Left colon (tissue), 2 donors: ENCODE measurements around the gene FIGNL2. TPM values are rescaled to one million over a fixed set of nuclear protein-coding genes. Genes with fewer than 3 reads are reported as not detected.
A peak's percentile ranks its signal among the peaks of the same experiment; 100 is the strongest.
"Not testable (repeated sequence)": the region's sequence is repeated elsewhere in the genome, so short reads cannot be mapped to it uniquely, and the experiment has no call there.

ENCODE experiments used
- ATAC-seq: fragments of 200-7000 bp; cut with Tn5 transposase; one replicate; pipeline ENCODE4 v1.9.1; 2020; ENCODE audit warnings: mild to moderate bottlenecking, moderate library complexity
- DNase-seq, 2 donors: peaks; one replicate each; pipeline ENCODE4 v3.0.0-alpha.2; 2020
- intact Hi-C, 2 donors: fragments of 100-400 bp; cut with DNase I in 1 of 2; cut with micrococcal nuclease in 1 of 2; formaldehyde crosslinking; loops; one replicate each; pipeline versions ENCODE4 v1.11.2 to v1.14.0; 2022; cut with DNase I, micrococcal nuclease
- total RNA-seq, 2 donors: library from RNA; stranded (reverse); fragmentation: NEBNext Ultra II Directional; extraction: Animal tissue kit (Norgen Biotek cat#: 25700); gene quantifications; one replicate each; pipeline ENCODE4 v1.2.1, GENCODE V29; 2021
- donor health status: DM: no; HTN: no; CAD: no.
- donor health status: DM: yes; HTN: yes; CAD: no.

FIGNL2 gene
- total RNA-seq, 2 donors from 2014 or later = 0.24 to 0.36 TPM

GRCh38 chr12:51809193-51809592, 39.3 kb downstream of the FIGNL2 start:
- no peak for DNase-seq
- ATAC-seq = no peak
- intact Hi-C loops = no loop called here

GRCh38 chr12:51806896-51807295, 41.6 kb downstream of the FIGNL2 start:
- intact Hi-C loops = no loop called here
- DNase-seq (no peak), ATAC-seq (no peak)

GRCh38 chr12:51801027-51801426, 47.5 kb downstream of the FIGNL2 start:
- DNase-seq = no peak
- intact Hi-C loops = no loop called here
- ATAC-seq = no peak

- intact Hi-C loops = no loop called here
- DNase-seq = no peak
- no peak for ATAC-seq
Observed at GRCh38 chr12:51798501-51798900, 50.0 kb downstream of the FIGNL2 start.

- ATAC-seq, DNase-seq, intact Hi-C loops: not testable (repeated sequence)
Observed at GRCh38 chr12:51798051-51798450, 50.5 kb downstream of the FIGNL2 start.

GRCh38 chr12:51797301-51797700, 51.2 kb downstream of the FIGNL2 start:
- intact Hi-C loops = no loop called here
- no peak for ATAC-seq
- DNase-seq = no peak

GRCh38 chr12:51793201-51793600, 55.3 kb downstream of the FIGNL2 start:
- ATAC-seq (no peak), DNase-seq (no peak)
- intact Hi-C loops = no loop called here

GRCh38 chr12:51792417-51792816, 56.1 kb downstream of the FIGNL2 start:
- ATAC-seq = no peak
- no peak for DNase-seq
- intact Hi-C loops = no loop called here

- DNase-seq (no peak), ATAC-seq (no peak)
- intact Hi-C loops = no loop called here
Observed at GRCh38 chr12:51788876-51789275, 59.6 kb downstream of the FIGNL2 start.

GRCh38 chr12:51785906-51786305, 62.6 kb downstream of the FIGNL2 start:
- no peak for DNase-seq
- ATAC-seq = no peak
- intact Hi-C loops = no loop called here

GRCh38 chr12:51784688-51785087, 63.8 kb downstream of the FIGNL2 start:
- intact Hi-C loops = no loop called here
- ATAC-seq (peak; percentile 78), DNase-seq (no peak)

- no peak for DNase-seq
- intact Hi-C loops = no loop called here
- no peak for ATAC-seq
Observed at GRCh38 chr12:51779876-51780275, 68.6 kb downstream of the FIGNL2 start.

- DNase-seq (no peak), ATAC-seq (peak; percentile 55)
- intact Hi-C loops = no loop called here
Observed at GRCh38 chr12:51777973-51778372, 70.5 kb downstream of the FIGNL2 start.

- intact Hi-C loops = no loop called here
- ATAC-seq (no peak), DNase-seq (no peak)
Observed at GRCh38 chr12:51777457-51777856, 71.1 kb downstream of the FIGNL2 start.

GRCh38 chr12:51774933-51775332, 73.6 kb downstream of the FIGNL2 start:
- DNase-seq = no peak
- no peak for ATAC-seq
- intact Hi-C loops = no loop called here

GRCh38 chr12:51773145-51773869, 75.2 kb downstream of the FIGNL2 start:
- intact Hi-C loops = no loop called here
- ATAC-seq = no peak
- no peak for DNase-seq

GRCh38 chr12:51771008-51771407, 77.5 kb downstream of the FIGNL2 start:
- ATAC-seq = peak; percentile 58
- intact Hi-C loops = no loop called here
- DNase-seq = no peak
